Heart left ventricle (tissue), 13 donors: ENCODE measurements around the gene GZMH.

Source experiments
- CTCF ChIP-seq, 12 donors: fragments of 200-600 bp; sonication (generic) in 4 of 12; IDR thresholded peaks; one replicate each; pipeline versions ENCODE4 v1.5.0 to v1.8.0; 2018 to 2022; ENCODE audit warnings: antibody characterized with exemption in 12 of 12, mild to moderate bottlenecking in 5 of 12
- POLR2A ChIP-seq, 2 donors: fragments of 450-650 bp; IDR thresholded peaks; one replicate each; pipeline ENCODE4 v1.6.1; 2017; ENCODE audit warnings: antibody characterized with exemption in 2 of 2, mild to moderate bottlenecking in 2 of 2, moderate library complexity in 2 of 2
- donor health status: ischemic (EF 13 %, LVEDD 7.1; RV severe dilation, severe dysfunction).
- donor health status: DM: no; HTN: yes; CAD: no.
- donor health status: DM: no; HTN: no; CAD: no.
- donor health status: ischemic (EF 25% LVEDD 6.9; RV normal size, moderate dysfunction).
- donor health status: ischemic (EF 25% LVEDD 5.7; RV mildly dilated, moderate dysfunction).
- donor health status: ischemic (EF 35%, LVEDD 5.7; RV mildly dilated, moderate dysfunction).
- donor health status: nonischemic (EF 11% LVEDD 7.7; RV severe dilation, severe dysfunction).
- donor health status: DM: yes; HTN: yes; CAD: no.
- donor health status: PGD.
- donor health status: ischemic (EF 29% LVEDD 5.4; RV normal size, mild dysfunction).
- donor health status: nonischemic (EF 23%, LVEDD 6.1; RV moderate dilation, normal function).

GRCh38 chr14:24639270-24639669, 29.8 kb upstream of the GZMH start:
- no peak for TF ChIP-seq POLR2A (IDR thresholded peaks at IDR 0.05)
- no peak for TF ChIP-seq CTCF (IDR thresholded peaks at IDR 0.05)
